CD4-positive, alpha-beta T cell treated with Interleukin-4 for 4 hours (primary cell): ENCODE results near the gene GCSH.

Experiments used
- DNase-seq: peaks from one replicate; pipeline ENCODE4 v3.0.0-alpha.2; 2020

GCSH gene

GRCh38 chr16:81099958-81100357 is 3.8 kb upstream of the GCSH start:
- no peak for DNase-seq

GRCh38 chr16:81097230-81097629 is 1.0 kb upstream of the GCSH start:
- DNase-seq, result no peak

DNA sequence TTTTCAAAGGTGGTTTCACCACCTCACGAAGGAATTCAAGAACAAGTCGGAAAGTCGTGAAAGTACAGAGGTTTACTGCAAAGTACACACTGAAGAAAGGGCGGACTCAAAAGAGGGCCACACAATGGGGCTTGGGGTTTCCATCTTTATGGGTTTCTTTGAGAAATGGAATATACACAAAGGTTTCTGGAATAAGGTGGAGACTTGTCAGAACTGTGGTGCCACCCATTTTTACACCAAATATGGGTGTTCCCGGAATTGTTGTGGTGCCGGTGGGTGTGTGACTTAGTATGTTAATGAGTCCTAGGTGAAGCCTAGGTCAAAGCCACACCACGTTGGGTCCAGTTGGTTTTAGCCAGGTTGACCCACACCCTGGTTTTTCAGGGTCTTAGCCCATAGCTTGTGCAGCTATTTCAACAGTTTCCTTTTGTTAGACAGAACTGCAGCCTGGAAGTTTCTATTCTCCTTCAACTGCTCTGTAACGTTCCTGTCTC is 567 bp upstream of the GCSH start:
- DNase-seq, result no peak

DNA sequence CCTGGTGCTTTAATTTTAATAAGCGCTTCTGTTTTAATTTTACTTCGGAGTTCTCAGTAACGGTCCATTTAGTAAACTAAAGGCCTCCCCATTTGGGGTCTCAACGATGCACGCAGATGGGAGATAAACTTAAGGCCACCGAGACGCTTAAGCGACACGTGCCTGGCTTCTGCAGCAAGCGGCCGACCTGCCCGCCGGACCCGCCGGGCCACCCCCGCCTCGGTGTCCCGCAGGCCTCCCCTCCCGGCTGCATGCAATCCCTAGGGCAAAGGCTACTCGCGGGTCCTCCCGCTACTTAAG is 592 bp downstream of the GCSH start:
- DNase-seq, result no peak

DNA sequence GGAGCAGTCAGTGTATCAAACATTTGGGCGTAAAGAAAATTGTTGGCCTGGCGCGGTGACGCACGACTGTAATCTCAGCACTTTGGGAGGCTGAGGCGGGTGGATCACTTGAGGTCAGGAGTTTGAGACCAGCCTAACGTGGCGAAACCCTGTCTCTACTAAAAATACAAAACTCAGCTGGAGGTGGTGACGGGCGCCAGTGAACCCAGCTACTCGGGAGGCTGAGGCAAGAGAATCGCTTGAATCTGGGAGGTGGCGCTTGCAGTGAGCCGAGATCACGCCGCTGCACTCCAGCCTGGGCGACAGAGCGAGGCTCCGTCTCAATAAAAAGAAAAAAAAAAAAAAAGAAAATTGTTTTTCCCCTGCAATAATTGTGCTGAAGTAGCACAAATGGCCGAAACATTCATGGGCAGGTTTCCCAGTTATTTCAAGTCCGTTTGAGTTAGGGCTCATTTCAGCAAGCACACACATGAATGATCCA is 1.4 kb downstream of the GCSH start:
- no peak for DNase-seq

DNA sequence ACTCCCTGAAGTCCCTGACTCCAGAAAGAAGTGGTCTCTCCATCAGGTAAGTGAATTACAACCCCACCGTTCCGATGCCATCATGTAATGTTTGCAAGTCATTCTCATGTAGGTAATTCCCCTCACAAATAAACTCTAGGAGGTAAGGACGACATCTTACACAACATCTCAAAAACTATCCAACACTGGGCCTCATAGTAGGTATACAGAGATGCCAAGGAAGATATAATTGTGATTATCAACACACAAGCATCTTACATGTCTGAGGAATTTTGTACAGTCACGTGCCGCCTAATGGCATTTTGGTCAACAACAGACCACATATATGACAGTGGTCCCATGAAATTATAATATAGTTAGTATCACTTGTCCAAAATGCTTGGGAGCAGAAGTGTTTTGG is 7.4 kb downstream of the GCSH start:
- no peak for DNase-seq

- no peak for DNase-seq
Observed at GRCh38 chr16:81081014-81081413, 15.2 kb downstream of the GCSH start.

DNA sequence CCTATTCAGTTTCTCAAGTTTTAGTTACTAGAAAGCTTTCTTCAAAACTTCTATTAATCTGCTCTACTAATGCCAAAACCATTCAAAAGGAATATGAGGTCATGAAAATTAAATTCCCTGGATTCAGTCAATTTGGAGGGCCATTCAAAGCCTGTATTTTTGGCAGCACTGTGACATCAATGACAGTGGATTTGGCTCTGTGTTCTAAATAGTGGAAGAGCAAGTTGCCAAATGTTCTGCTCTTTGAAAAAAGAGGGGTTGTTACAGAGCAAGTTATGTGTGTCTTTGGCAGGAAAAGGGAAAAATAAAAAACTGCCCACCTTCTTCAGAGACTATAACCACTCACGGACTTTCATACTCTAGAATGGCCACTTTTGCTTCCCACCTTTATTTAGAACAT is 16.0 kb downstream of the GCSH start:
- no peak for DNase-seq

DNA sequence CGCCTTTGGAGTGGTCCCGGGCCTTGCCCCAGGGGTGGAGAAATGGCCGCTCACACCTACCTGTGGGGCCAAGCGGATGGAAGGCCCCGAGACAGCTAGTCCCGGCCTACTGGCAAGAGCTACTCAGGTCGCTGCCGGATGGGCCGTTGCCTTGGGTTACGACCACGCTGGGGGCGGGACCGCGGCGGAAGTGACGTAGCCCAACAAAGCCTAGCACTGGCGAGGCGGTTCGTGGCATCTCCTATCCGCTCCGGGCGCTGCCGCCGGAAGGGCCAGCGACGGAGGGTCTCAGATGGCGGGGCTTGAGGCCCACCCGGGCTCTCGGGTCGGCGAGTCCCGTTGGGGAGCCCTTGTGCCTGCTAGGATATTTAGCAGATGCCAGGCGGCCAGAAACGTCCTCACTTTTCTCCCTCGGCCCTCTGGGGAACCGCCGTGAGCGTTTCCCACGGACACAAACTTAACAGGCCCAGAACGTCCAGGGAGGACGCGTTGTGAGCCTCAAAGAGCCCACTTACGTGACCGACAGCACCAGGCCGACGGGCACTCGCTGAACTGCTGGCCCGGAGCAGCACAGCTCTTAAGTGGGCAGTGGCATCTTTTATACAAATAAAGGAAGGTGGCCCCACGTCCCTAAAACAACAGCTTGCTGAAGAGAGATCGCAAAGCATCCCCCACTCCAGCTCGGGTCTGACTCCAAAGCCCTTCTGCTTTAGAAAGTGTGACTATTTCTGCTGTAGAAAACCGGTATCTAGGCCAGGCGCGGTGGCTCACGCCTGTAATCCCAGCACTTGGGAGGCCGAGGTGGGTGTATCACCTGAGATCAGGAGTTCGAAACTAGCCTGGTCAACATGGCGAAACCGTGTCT is 18.9 kb downstream of the GCSH start, which contains the start of gene C16orf46:
C16orf46 (minus strand) TSS at position 163 of the 865 bp plus-strand sequence. CDS start 13,283 bp downstream, outside the sequence.
- peak; percentile 95 for DNase-seq

- DNase-seq, result peak; percentile 91
Observed at GRCh38 chr16:81076566-81077075, 19.6 kb downstream of the GCSH start.

DNA sequence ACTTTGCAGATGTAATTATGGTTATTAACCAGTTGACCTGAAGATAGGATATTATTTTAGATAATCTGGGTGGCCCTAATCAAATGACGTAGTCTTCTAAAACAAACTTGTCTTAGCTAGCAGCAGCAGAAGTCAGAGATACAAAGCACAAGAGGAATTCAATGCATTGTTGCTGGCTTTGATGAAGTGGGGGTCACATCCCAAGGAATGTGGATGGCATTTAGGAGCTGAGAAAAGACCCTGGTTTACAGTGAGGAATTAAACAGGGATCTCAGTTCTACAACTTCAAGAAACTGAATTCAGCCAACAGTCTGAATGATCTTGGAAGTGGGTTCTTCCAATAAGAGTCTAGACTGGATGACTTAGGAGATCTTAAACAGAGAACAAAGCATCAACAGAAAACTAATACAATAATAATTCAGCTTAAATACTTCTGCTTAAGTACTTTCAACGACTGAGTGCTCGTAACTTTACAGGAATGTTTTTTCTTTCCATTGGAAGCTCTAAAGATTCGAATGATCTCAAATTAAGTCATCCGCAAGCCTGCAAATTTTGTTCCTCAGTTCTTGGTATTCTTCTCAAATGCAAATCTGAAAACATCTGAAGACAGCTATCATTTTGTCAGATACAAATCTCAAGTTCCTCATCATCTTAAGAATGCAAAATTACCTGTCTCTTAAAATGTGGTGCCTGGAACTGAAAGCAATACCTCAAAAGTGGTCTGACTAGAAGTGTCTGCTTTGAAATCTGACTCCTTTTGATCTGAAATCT is 22.4 kb downstream of the GCSH start:
- no peak for DNase-seq

DNA sequence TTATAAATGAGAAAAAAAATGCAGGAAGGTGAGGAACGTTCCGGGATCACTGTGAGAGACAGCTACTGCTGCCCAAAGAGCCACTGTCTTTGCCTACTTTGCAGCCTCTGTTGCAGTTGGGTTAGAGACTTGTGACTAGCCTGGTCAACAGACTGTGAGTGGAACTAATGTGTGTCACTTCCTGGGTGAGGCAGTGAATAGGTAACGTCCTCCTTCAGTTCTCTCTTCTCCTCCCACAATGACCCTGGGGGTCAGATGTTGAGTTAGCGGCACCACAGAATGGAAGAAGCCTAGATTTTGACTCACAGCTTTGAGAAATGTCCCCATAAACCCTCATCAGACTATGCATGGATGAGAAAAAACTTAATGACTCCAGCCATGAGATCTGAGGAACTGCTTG is 24.4 kb downstream of the GCSH start:
- no peak for DNase-seq

DNA sequence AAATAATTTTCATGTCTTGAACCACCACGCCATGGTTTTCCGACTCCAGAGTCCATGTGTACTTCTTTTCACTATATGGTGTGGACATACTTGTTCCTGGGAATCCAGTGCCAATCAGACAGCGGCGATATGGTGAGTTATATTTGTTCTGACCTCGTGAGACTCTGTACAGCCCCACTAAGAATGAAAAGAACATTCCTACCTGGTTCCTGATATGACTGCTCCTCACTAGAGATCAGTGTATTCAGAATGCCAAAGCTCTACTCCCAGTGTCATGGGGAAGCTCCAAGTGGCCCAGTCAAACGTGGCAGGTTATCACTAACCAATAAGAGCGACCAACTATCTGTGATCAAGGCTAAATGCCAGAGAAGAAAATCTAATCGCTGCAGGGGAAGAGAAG is 25.2 kb downstream of the GCSH start:
- no peak for DNase-seq

DNA sequence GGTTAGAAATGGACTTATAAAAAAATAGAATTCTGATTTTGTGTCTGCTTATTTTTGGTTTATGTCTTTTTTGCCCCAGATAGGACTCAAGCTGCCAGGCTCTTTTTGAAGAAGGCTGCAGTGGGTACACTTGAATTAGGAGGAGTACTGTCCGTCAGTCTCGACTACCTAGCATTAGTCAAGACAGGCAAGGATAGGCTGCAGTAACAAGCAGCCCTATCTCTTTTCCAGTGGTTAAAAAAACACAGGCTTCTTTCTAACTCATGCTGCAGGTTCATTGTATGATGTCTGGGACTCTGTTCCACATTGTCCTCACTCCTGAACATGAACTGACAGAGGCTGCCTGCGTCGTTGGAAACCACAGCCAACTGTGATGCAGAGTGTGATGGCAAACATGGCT is 27.1 kb downstream of the GCSH start:
- DNase-seq, result no peak

DNA sequence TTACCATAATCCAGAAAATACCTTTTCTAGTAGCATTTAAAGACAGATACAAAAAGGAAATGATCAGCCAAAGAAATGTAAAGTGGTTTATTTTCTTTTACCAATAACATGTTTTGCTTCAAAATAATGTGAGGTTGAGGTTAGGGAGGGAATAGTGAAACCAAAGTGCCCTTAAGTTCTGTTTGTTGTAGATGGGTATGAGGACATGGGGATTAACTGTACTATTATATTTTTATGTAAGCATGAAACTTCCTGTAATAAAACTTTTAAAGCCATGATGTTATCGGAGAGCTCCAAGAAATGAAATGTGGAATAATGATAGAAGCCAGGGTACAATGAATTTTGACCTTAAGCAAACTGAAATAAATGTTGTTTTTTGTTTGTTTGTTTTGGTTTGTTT is 29.0 kb downstream of the GCSH start:
- no peak for DNase-seq

- DNase-seq, result no peak
Observed at GRCh38 chr16:81066681-81067080, 29.5 kb downstream of the GCSH start.

GRCh38 chr16:81061871-81062608 is 34.2 kb downstream of the GCSH start:
- no peak for DNase-seq

GRCh38 chr16:81061307-81061640 is 34.9 kb downstream of the GCSH start:
- no peak for DNase-seq

DNA sequence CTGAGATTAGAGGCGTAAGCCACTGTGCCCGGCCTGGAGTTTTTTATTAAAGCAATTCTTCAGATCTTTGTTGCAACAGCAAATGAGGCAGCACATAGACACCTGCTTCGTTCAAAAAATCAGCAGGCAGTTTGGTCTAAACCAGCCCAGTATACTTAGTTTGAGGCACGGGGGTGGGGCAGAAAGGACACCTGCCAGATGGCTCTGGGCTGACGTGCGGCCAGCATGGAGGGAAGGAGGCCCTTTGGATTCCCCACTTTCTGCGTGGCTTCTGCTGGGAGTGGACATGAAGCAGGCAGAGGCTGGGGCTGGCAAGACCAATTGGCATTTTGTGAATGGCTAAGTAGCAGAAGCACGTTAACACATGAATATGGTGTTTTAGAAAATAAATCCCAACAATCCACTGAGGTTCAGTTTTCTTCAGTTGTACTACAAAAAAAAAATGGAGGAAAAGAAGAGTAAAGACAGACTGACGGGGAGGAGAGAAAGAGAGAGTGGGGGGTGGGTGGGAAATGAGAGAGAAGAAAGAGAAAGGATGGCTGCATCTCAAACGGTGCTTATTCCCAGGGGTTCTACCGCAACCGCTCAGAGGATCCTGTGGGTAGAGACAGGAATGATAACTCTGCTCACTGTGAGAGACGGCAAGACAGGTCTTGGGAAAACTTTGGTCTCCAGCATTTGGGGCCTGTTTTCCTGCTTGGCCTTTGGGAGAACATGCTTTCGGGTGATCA is 35.5 kb downstream of the GCSH start:
- no peak for DNase-seq

DNA sequence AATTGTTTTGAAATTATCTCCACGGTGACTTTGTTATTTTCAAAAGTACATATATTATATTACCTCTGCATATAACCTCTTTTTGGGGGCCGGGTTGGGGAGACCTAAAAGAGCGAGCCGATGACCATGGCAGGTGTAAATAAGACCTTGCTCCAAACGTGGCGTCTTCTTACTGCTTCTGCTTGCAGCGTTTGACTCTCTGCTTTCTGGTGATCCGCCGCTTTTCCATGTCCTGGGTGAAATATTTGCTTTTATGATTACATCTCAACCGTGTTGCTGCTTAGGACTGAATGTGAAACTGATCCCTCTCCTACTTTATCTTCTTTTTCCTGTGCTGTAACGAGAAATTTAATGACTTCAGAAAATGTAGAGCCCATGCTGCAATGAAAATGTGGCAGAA is 42.4 kb downstream of the GCSH start:
- no peak for DNase-seq

DNA sequence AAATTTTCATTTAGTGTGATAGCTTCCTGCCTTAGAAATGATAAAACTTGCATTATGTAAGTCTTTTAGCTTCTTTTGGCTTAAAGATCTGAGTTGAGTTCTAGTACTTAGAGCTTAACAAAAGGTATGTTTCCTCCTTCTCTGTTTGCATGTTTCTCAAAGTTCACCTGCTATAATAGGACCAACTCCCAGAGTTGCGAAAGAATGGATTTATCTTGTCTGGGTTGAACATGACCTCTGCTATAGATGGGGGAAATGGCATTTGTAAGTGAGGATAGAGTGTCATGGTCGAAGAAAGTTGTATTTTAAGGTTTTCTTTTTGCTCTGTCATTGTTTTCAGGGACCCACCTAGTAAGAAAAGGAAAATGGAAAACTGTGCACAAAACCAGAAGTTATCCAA is 53.4 kb downstream of the GCSH start:
- no peak for DNase-seq

- no peak for DNase-seq
Observed at GRCh38 chr16:81041696-81042095, 54.5 kb downstream of the GCSH start.

DNA sequence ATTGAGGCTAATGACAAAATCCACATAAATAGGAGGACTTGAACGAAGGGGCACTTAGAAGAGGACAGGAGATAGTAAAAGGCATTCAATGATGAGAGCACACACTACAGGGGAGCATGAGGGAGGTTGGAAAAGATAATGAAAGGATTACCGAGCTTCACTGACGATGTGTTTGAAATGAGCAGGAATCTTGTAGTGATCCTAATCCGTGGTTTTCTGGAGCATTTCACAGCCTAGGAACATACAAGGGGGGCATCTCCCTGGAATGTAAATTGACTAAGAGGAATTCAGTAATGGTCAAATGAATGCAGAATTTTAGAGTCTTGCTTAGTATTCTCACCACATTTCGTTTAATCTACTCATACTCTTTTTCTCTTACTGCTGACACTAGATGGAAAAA is 55.4 kb downstream of the GCSH start:
- no peak for DNase-seq
